ENCODE results near the gene MAD1L1. TPM values are rescaled to one million over a fixed set of nuclear protein-coding genes. Genes with fewer than 3 reads are reported as not detected.
"Not testable (repeated sequence)": the region's sequence is repeated elsewhere in the genome, so short reads cannot be mapped to it uniquely, and the experiment has no call there.

Gene MAD1L1
- total RNA-seq, 4 donors from 2014 or later: 18.4 to 39.1 (median 25.7) TPM

GRCh38 chr7:2038931-2039728 lies 193.6 kb downstream of the MAD1L1 start:
- no peak for TF ChIP-seq CTCF (IDR thresholded peaks at IDR 0.05)
- DNase-seq (ENCODE audit: low spot score) (no peak), ATAC-seq (ENCODE audit: low FRiP score) (no peak)

GRCh38 chr7:2037808-2038522 lies 194.8 kb downstream of the MAD1L1 start:
- peak; percentile 47 for ATAC-seq (ENCODE audit: low FRiP score)
- no peak for TF ChIP-seq CTCF (IDR thresholded peaks at IDR 0.05)
- DNase-seq (ENCODE audit: low spot score): no peak

GRCh38 chr7:2037301-2037807 lies 195.4 kb downstream of the MAD1L1 start:
- no peak for DNase-seq (ENCODE audit: low spot score)
- ATAC-seq (ENCODE audit: low FRiP score): peak; percentile 37
- TF ChIP-seq CTCF (IDR thresholded peaks at IDR 0.05): no peak

GRCh38 chr7:2036786-2037185 lies 196.0 kb downstream of the MAD1L1 start:
- no peak for DNase-seq (ENCODE audit: low spot score)
- ATAC-seq (ENCODE audit: low FRiP score): no peak
- TF ChIP-seq CTCF (IDR thresholded peaks at IDR 0.05): no peak

- not testable (repeated sequence) for ATAC-seq (ENCODE audit: low FRiP score); DNase-seq (ENCODE audit: low spot score)
These were observed 196.5 kb downstream of the MAD1L1 start for GRCh38 chr7:2036201-2036600.

- no peak for DNase-seq (ENCODE audit: low spot score)
- ATAC-seq (ENCODE audit: low FRiP score): no peak
- TF ChIP-seq CTCF (IDR thresholded peaks at IDR 0.05): no peak
These were observed 198.2 kb downstream of the MAD1L1 start for GRCh38 chr7:2034291-2035201.
